Measurements from ENCODE around the gene GUCY2D. TPM values are rescaled to one million over a fixed set of nuclear protein-coding genes. Genes with fewer than 3 reads are reported as not detected.
A peak's percentile ranks its signal among the peaks of the same experiment; 100 is the strongest.
"Not testable (repeated sequence)": the region's sequence is repeated elsewhere in the genome, so short reads cannot be mapped to it uniquely, and the experiment has no call there.

GUCY2D gene
- total RNA-seq (2014; rRNA removed; shearing (Covaris generic)) = 0.22 and 0.89 TPM in 2 replicates
- 0.05 TPM in 1 of 2 replicates, not detected in the other for polyA plus RNA-seq (2016; fragmentation: Nextera tagmentation; extraction: Ambion mirVana)

- H3K27ac ChIP-seq = no peak within 1 kb of the TSS
- H4K20me1 ChIP-seq (ENCODE audit: insufficient read depth) = no peaks in the 10 kb centered on the region
- peaks cover 46% of the 10 kb centered on the region for H3K27me3 ChIP-seq (replicated peaks; ENCODE audit: insufficient read depth)
- peaks cover 3% of the 10 kb centered on the region; the same call in 1 of the 2 replicates for H3F3A ChIP-seq (ENCODE audit: insufficient read depth)
- no peak within 1 kb of the TSS; the same call in 1 of the 2 replicates for H3K4me3 ChIP-seq
- H3K79me2 ChIP-seq (ENCODE audit: insufficient read depth) = no peaks in the 10 kb centered on the region
- H3K4me1 ChIP-seq (ENCODE audit: insufficient read depth) = no peaks in the 10 kb centered on the region
- in situ Hi-C loops (cut with MboI) = no loop called here
- peak within 1 kb of the TSS; percentile 63 for H2AFZ ChIP-seq
- H3K9ac ChIP-seq = no peak within 1 kb of the TSS
- no peaks in the 10 kb centered on the region for H3K9me3 ChIP-seq (ENCODE audit: low read depth)
- no peaks in the 10 kb centered on the region for H3K36me3 ChIP-seq (ENCODE audit: low read depth)
- H3K4me2 ChIP-seq (ENCODE audit: unreplicated experiment) = no peak within 1 kb of the TSS
- DNase-seq = no peak
- no peaks in the 10 kb centered on the region for H3K9me2 ChIP-seq (ENCODE audit: insufficient read depth)
- TF ChIP-seq EZH2 (IDR thresholded peaks at IDR 0.05; ENCODE audit: insufficient read depth, poor library complexity, severe bottlenecking) (peak; percentile 19), EZH2phosphoT487 (IDR thresholded peaks at IDR 0.05; ENCODE audit: insufficient read depth, low read depth) (0 out of 2 replicates have a peak, but pooled peaks have one; percentile 7)
- WGBS, 2 experiments (ENCODE audit: low coverage in 1 of 2, low lambda C conversion rate in 2 of 2, missing lambda C conversion rate in 2 of 2) = 28 to 30% methylated on average over 13 to 17 of the region's 18 CpGs
Measured at GRCh38 chr17:8001976-8002720, at the start of gene GUCY2D. Gene GUCY2D, plus strand, starts transcription at chr17:8002615. Its CDS starts 433 bp downstream, at chr17:8003048.

- H3K4me2 ChIP-seq (ENCODE audit: unreplicated experiment); H3K27me3 ChIP-seq (replicated peaks; ENCODE audit: insufficient read depth); DNase-seq; H3K79me2 ChIP-seq (ENCODE audit: insufficient read depth); H3K4me1 ChIP-seq (ENCODE audit: insufficient read depth); H3K9ac ChIP-seq; H3F3A ChIP-seq (ENCODE audit: insufficient read depth); in situ Hi-C loops (cut with MboI); H4K20me1 ChIP-seq (ENCODE audit: insufficient read depth); H3K9me2 ChIP-seq (ENCODE audit: insufficient read depth); H3K27ac ChIP-seq; H2AFZ ChIP-seq; H3K4me3 ChIP-seq; H3K9me3 ChIP-seq (ENCODE audit: low read depth): not testable (repeated sequence)
- 92 to 94% methylated on average over 13 of the region's 13 CpGs for WGBS, 2 experiments (ENCODE audit: low coverage in 1 of 2, low lambda C conversion rate in 2 of 2, missing lambda C conversion rate in 2 of 2)
- peaks cover 13% of the 10 kb centered on the region; the same call in 1 of the 2 replicates for H3K36me3 ChIP-seq (ENCODE audit: low read depth)
Measured at GRCh38 chr17:7953266-7953665, 49.1 kb upstream of the GUCY2D start.

GRCh38 chr17:7955414-7956227, 46.8 kb upstream of the GUCY2D start:
- H3K27me3 ChIP-seq (replicated peaks; ENCODE audit: insufficient read depth) = no peaks in the 10 kb centered on the region
- no peaks in the 10 kb centered on the region for H3K79me2 ChIP-seq (ENCODE audit: insufficient read depth)
- peak; percentile 19 for DNase-seq
- TF ChIP-seq EZH2 (IDR thresholded peaks at IDR 0.05; ENCODE audit: insufficient read depth, poor library complexity, severe bottlenecking) (no peak), EZH2phosphoT487 (IDR thresholded peaks at IDR 0.05; ENCODE audit: insufficient read depth, low read depth) (no peak)
- H3K9ac ChIP-seq = no peak overlapping the region
- peaks cover under 1% of the 10 kb centered on the region; the same call in 1 of the 2 replicates for H3K36me3 ChIP-seq (ENCODE audit: low read depth)
- no peaks in the 10 kb centered on the region for H3K9me3 ChIP-seq (ENCODE audit: low read depth)
- H3K4me3 ChIP-seq = no peak overlapping the region
- H4K20me1 ChIP-seq (ENCODE audit: insufficient read depth) = no peaks in the 10 kb centered on the region
- H3K9me2 ChIP-seq (ENCODE audit: insufficient read depth) = no peaks in the 10 kb centered on the region
- no peak overlapping the region for H3K27ac ChIP-seq
- in situ Hi-C loops (cut with MboI) = no loop called here
- no peaks in the 10 kb centered on the region for H3F3A ChIP-seq (ENCODE audit: insufficient read depth)
- H3K4me1 ChIP-seq (ENCODE audit: insufficient read depth) = no peaks in the 10 kb centered on the region
- no peak overlapping the region for H3K4me2 ChIP-seq (ENCODE audit: unreplicated experiment)
- H2AFZ ChIP-seq = no peak overlapping the region
- WGBS, 2 experiments (ENCODE audit: low coverage in 1 of 2, low lambda C conversion rate in 2 of 2, missing lambda C conversion rate in 2 of 2) = 59 to 62% methylated on average over 13 of the region's 13 CpGs

DNA sequence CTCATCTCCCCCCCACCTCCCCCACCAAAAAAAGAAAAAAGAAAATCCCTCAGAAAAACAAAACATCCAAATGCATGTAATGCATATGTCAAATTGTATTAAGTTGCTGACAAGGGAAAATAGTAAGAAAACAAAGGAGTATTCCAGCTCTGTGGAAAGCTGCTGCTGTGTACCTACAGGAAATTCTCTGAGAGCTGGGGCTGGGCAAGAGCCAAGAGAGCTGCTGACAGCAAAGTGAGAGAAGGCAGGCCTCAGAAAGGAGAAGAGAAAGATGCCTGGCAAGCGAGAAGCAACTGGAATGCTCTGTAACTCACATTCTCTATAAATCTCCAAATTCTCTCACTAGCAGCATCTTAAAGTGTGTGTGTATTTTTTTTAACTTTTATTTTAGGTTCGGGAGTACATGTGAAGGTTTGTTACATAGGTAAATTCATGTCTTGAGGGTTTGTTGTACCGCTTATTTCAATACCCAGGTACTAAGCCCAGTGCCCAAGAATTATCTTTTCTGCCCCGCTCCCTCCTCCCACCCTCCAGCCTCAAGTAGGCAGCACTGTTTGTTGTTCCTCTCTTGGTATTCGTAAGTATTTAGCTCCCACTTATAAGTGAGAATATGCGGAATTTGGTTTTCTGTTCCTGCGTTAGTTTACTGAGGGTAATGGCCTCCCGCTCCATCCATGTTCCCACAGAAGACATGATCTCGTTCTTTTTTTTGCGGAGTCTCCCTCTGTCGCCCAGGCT, 46.0 kb upstream of the GUCY2D start:
- H2AFZ ChIP-seq = no peak overlapping the region
- H4K20me1 ChIP-seq (ENCODE audit: insufficient read depth) = no peaks in the 10 kb centered on the region
- no peak overlapping the region for H3K27ac ChIP-seq
- no peaks in the 10 kb centered on the region for H3K36me3 ChIP-seq (ENCODE audit: low read depth)
- no peaks in the 10 kb centered on the region for H3K9me3 ChIP-seq (ENCODE audit: low read depth)
- H3K27me3 ChIP-seq (replicated peaks; ENCODE audit: insufficient read depth) = no peaks in the 10 kb centered on the region
- H3F3A ChIP-seq (ENCODE audit: insufficient read depth) = no peaks in the 10 kb centered on the region
- H3K4me1 ChIP-seq (ENCODE audit: insufficient read depth) = no peaks in the 10 kb centered on the region
- H3K79me2 ChIP-seq (ENCODE audit: insufficient read depth) = no peaks in the 10 kb centered on the region
- TF ChIP-seq EZH2phosphoT487 (IDR thresholded peaks at IDR 0.05; ENCODE audit: insufficient read depth, low read depth) (no peak), EZH2 (IDR thresholded peaks at IDR 0.05; ENCODE audit: insufficient read depth, poor library complexity, severe bottlenecking) (no peak)
- no peak overlapping the region for H3K4me2 ChIP-seq (ENCODE audit: unreplicated experiment)
- H3K9ac ChIP-seq = no peak overlapping the region
- H3K4me3 ChIP-seq = no peak overlapping the region
- no peaks in the 10 kb centered on the region for H3K9me2 ChIP-seq (ENCODE audit: insufficient read depth)
- 76 to 77% methylated on average over 11 of the region's 11 CpGs for WGBS, 2 experiments (ENCODE audit: low coverage in 1 of 2, low lambda C conversion rate in 2 of 2, missing lambda C conversion rate in 2 of 2)
- in situ Hi-C loops (cut with MboI) = no loop called here
- no peak for DNase-seq

All from GM23248 (cell line).